ENCODE measurements around the gene HRC.

Gene HRC

GRCh38 chr19:49119411-49120324, 35.5 kb downstream of the HRC start, which contains the start of gene PPFIA3:
PPFIA3 (plus strand) TSS chr19:49119544; CDS start chr19:49127874, 8,330 bp downstream.
- peaks cover 32% of the 10 kb centered on the region for H3K4me1 Mint-ChIP-seq
- peaks cover 9% of the 10 kb centered on the region for H3K27me3 Mint-ChIP-seq

GRCh38 chr19:49118565-49119410, 36.4 kb downstream of the HRC start, which contains the start of gene C19orf73:
C19orf73 (minus strand) TSS chr19:49119143; CDS start chr19:49119022, 121 bp downstream.
- ATAC-seq (ENCODE audit: low read depth) (peak; percentile 78), DNase-seq (ENCODE audit: low spot score in 2 of 2) (peak; percentile 96 to 98)
- Mint-ChIP-seq H3K4me1 (peaks cover 34% of the 10 kb centered on the region), H3K4me3 (peak within 1 kb of the TSS; percentile 83), H3K27ac (peak within 1 kb of the TSS; percentile 90), H3K9me3 (no peaks in the 10 kb centered on the region), H3K36me3 (no peaks in the 10 kb centered on the region), H3K27me3 (peaks cover 9% of the 10 kb centered on the region)

More at GRCh38 chr19:49119411-49120324, 35.5 kb downstream of the HRC start, which contains the start of gene PPFIA3:
- no peak for ATAC-seq (ENCODE audit: low read depth)
- no peaks in the 10 kb centered on the region for H3K36me3 Mint-ChIP-seq
- H3K4me3 Mint-ChIP-seq, result peak within 1 kb of the TSS; percentile 83
- peak within 1 kb of the TSS; percentile 90 for H3K27ac Mint-ChIP-seq
- H3K9me3 Mint-ChIP-seq, result no peaks in the 10 kb centered on the region
- peak; percentile 26 to 54 for DNase-seq (ENCODE audit: low spot score in 2 of 2)

GRCh38 chr19:49117677-49118564, 37.3 kb downstream of the HRC start:
- Mint-ChIP-seq H3K27me3 (peaks cover 9% of the 10 kb centered on the region), H3K9me3 (no peaks in the 10 kb centered on the region), H3K4me1 (peaks cover 37% of the 10 kb centered on the region), H3K27ac (peak overlapping the region; percentile 90), H3K4me3 (peak overlapping the region; percentile 83), H3K36me3 (no peaks in the 10 kb centered on the region)
- DNase-seq (ENCODE audit: low spot score in 2 of 2), result no peak
- ATAC-seq (ENCODE audit: low read depth), result no peak

GRCh38 chr19:49116544-49116943, 38.7 kb downstream of the HRC start:
- peaks cover 7% of the 10 kb centered on the region for H3K27me3 Mint-ChIP-seq
- H3K36me3 Mint-ChIP-seq, result no peaks in the 10 kb centered on the region
- peak overlapping the region; percentile 43 for H3K4me3 Mint-ChIP-seq
- H3K9me3 Mint-ChIP-seq, result no peaks in the 10 kb centered on the region
- ATAC-seq (ENCODE audit: low read depth), result no peak
- no peak overlapping the region for H3K27ac Mint-ChIP-seq
- DNase-seq (ENCODE audit: low spot score in 2 of 2), result no peak
- H3K4me1 Mint-ChIP-seq, result peaks cover 35% of the 10 kb centered on the region

- H3K36me3 Mint-ChIP-seq, result no peaks in the 10 kb centered on the region
- peaks cover 27% of the 10 kb centered on the region for H3K4me1 Mint-ChIP-seq
- no peak for ATAC-seq (ENCODE audit: low read depth)
- H3K27ac Mint-ChIP-seq, result peak overlapping the region; percentile 50
- H3K4me3 Mint-ChIP-seq, result peak overlapping the region; percentile 82
- H3K9me3 Mint-ChIP-seq, result no peaks in the 10 kb centered on the region
- H3K27me3 Mint-ChIP-seq, result no peaks in the 10 kb centered on the region
- peak; percentile 28 to 30 for DNase-seq (ENCODE audit: low spot score in 2 of 2)
These were observed 40.4 kb downstream of the HRC start for GRCh38 chr19:49114630-49115363.

GRCh38 chr19:49113762-49114629, 41.2 kb downstream of the HRC start, which contains the start of gene LIN7B:
LIN7B (plus strand) TSS chr19:49114370; CDS start chr19:49114405, 35 bp downstream.
- no peaks in the 10 kb centered on the region for H3K27me3 Mint-ChIP-seq
- peak; percentile 86 to 92 for DNase-seq (ENCODE audit: low spot score in 2 of 2)
- H3K36me3 Mint-ChIP-seq, result peaks cover 2% of the 10 kb centered on the region
- peaks cover 28% of the 10 kb centered on the region for H3K4me1 Mint-ChIP-seq
- H3K9me3 Mint-ChIP-seq, result no peaks in the 10 kb centered on the region
- H3K27ac Mint-ChIP-seq, result peak within 1 kb of the TSS; percentile 50
- H3K4me3 Mint-ChIP-seq, result peak within 1 kb of the TSS; percentile 89
- ATAC-seq (ENCODE audit: low read depth), result peak; percentile 57

- no peak overlapping the region for H3K4me3 Mint-ChIP-seq
- no peaks in the 10 kb centered on the region for H3K27me3 Mint-ChIP-seq
- H3K4me1 Mint-ChIP-seq, result peaks cover 20% of the 10 kb centered on the region
- H3K9me3 Mint-ChIP-seq, result no peaks in the 10 kb centered on the region
- no peak for ATAC-seq (ENCODE audit: low read depth)
- no peak for DNase-seq (ENCODE audit: low spot score in 2 of 2)
- H3K27ac Mint-ChIP-seq, result no peak overlapping the region
- peaks cover 18% of the 10 kb centered on the region for H3K36me3 Mint-ChIP-seq
These were observed 43.8 kb downstream of the HRC start for GRCh38 chr19:49111218-49111998.

GRCh38 chr19:49110567-49110966, 44.6 kb downstream of the HRC start:
- peaks cover 18% of the 10 kb centered on the region for H3K36me3 Mint-ChIP-seq
- no peak overlapping the region for H3K27ac Mint-ChIP-seq
- H3K4me3 Mint-ChIP-seq, result no peak overlapping the region
- no peaks in the 10 kb centered on the region for H3K9me3 Mint-ChIP-seq
- H3K4me1 Mint-ChIP-seq, result peaks cover 16% of the 10 kb centered on the region
- ATAC-seq (ENCODE audit: low read depth) (no peak), DNase-seq (ENCODE audit: low spot score in 2 of 2) (no peak)
- no peaks in the 10 kb centered on the region for H3K27me3 Mint-ChIP-seq

- peaks cover 23% of the 10 kb centered on the region for H3K36me3 Mint-ChIP-seq
- DNase-seq (ENCODE audit: low spot score in 2 of 2) (no peak), ATAC-seq (ENCODE audit: low read depth) (no peak)
- no peaks in the 10 kb centered on the region for H3K27me3 Mint-ChIP-seq
- peaks cover 16% of the 10 kb centered on the region for H3K4me1 Mint-ChIP-seq
- H3K4me3 Mint-ChIP-seq, result no peak overlapping the region
- H3K9me3 Mint-ChIP-seq, result no peaks in the 10 kb centered on the region
- no peak overlapping the region for H3K27ac Mint-ChIP-seq
These were observed 45.5 kb downstream of the HRC start for GRCh38 chr19:49109569-49110233.

GRCh38 chr19:49109051-49109450, 46.1 kb downstream of the HRC start:
- Mint-ChIP-seq H3K4me3 (no peak overlapping the region), H3K36me3 (peaks cover 24% of the 10 kb centered on the region), H3K9me3 (no peaks in the 10 kb centered on the region), H3K27ac (no peak overlapping the region), H3K27me3 (no peaks in the 10 kb centered on the region), H3K4me1 (peaks cover 17% of the 10 kb centered on the region)
- ATAC-seq (ENCODE audit: low read depth) (no peak), DNase-seq (ENCODE audit: low spot score in 2 of 2) (no peak)

Data from memory B cell (primary cell).